Measurements from ENCODE around the gene PPP1R3E.

- no peak for TF ChIP-seq CTCF (conservative IDR thresholded peaks at IDR 0.05)
- TF ChIP-seq ZFX (IDR thresholded peaks at IDR 0.05) = no peak
Observed at GRCh38 chr14:23324993-23325392, 22.3 kb upstream of the PPP1R3E start.
